ENCODE measurements around the gene SLC24A3.

The SLC24A3 gene

GRCh38 chr20:19272976-19273654 lies 60.7 kb downstream of the SLC24A3 start:
- no peak for DNase-seq

GRCh38 chr20:19274001-19274400 lies 61.6 kb downstream of the SLC24A3 start:
- DNase-seq, result no peak

DNA sequence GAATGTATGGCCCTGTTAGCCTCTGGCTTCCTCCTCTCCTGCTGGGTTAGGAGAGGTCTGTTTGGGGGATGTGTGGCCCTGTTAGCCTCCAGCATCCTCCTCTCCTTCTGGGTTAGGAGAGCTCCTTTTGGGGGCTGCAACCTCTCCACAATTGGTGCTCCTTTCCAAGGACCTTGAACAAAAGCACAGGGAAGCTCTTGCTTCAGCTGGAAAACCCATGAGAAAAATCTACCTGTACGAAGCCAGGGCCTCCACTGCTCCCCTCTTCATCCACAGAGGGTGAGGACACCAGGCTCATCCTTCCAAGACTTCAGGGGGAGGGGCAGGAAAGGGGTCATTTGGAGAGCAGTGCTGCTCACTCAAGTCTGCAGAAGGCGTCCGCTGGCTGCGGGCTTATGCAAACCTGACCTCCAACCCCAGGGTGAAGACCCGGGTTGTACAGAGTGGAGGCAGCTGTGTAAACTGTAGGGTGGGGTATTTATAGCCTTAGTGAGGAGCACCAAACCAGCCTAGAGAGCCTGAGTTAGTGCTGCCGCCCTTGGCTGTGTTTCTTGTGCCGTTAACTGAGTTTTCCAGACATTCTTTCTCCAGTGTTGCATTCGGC lies 62.1 kb downstream of the SLC24A3 start:
- no peak for DNase-seq

GRCh38 chr20:19275038-19275629 lies 62.7 kb downstream of the SLC24A3 start:
- no peak for DNase-seq

DNA sequence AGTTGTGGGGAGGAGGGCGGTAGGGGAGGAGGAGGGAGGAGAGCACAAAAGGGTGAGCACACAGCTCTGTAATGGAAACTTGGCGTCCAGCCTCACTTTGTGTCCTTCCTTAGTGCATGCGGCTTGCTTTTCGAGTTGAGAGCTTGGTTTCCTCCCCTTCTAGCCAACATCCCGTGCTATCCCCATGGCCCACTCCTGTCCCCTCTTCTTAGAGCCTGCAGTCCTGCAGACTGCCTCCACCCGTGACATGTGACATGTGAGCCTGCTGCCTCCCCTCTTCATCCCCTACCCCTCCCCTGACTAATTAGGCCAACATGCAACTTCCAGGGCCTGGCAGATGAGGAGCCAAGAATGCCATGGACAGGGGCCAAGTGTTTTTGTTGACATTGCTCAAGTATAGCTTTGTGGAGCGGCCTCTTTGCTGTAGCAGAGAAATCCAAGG lies 63.2 kb downstream of the SLC24A3 start:
- peak; percentile 13 to 15 for DNase-seq

- DNase-seq, result no peak
Measured at GRCh38 chr20:19277381-19277780, 64.9 kb downstream of the SLC24A3 start.

- no peak for DNase-seq
Measured at GRCh38 chr20:19283490-19284025, 71.1 kb downstream of the SLC24A3 start.

- DNase-seq, result no peak
Measured at GRCh38 chr20:19284400-19285178, 72.1 kb downstream of the SLC24A3 start.

DNA sequence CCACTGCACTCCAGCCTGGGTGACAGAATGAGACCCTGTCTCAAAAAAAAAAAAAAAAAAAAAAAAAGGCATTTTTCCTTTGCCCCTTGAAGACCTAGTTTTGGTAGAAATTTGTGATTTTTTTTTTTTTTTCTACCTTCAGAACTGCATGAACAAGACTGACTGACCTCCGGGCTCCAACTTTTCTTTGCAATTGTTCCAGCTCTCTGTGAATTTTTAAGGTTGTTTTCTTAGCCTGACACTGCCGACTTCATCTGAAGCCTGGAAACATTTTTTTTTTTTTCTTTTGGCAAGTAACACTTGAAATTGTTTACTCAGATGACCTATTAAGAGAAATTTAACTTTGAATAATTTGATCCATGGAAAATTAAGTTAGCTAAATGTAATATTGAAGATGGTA lies 73.0 kb downstream of the SLC24A3 start:
- no peak for DNase-seq

DNA sequence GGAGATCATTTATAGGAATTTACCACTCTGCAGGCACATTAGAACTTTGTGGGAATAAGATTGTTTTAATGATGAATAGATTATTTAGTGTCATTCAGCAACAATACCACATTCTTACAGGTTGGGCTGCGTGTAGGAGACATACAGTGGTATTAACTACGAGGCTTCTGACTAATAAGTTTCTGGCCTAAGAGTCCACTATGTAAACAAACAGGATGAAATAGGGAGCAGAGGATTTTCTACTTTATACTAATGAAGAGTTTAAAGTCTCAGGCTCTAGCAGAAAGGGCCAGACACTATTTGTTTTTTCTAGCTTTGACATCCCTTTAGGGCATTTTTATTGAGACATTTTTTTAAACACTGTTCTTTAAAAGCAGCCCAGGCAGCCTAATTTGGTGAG lies 75.6 kb downstream of the SLC24A3 start:
- no peak for DNase-seq

GRCh38 chr20:19288636-19289035 lies 76.2 kb downstream of the SLC24A3 start:
- DNase-seq, result no peak

DNA sequence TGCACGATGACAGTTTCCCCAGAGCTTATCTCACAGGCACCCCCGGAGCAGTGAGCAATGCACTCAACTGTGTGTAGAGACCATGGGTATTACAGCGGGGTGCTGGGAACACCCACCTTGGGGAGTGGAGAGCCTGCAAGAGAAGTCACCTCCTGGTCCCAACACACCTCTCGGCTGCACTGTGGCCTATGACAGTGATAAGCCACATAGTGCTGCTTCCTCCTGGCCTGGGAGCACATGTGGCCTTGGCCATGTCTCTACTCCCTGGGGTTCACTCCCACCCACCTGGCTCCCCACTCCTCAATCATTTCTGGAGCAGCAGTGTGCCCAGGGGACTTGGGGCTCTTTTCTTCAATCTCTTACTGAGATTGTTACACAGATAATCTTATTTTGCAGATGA lies 77.0 kb downstream of the SLC24A3 start:
- DNase-seq, result no peak

- DNase-seq, result no peak
Measured at GRCh38 chr20:19291024-19291817, 78.8 kb downstream of the SLC24A3 start.

GRCh38 chr20:19291818-19292132 lies 79.3 kb downstream of the SLC24A3 start:
- DNase-seq, result no peak

- no peak for DNase-seq
Measured at GRCh38 chr20:19292254-19292653, 79.8 kb downstream of the SLC24A3 start.

DNA sequence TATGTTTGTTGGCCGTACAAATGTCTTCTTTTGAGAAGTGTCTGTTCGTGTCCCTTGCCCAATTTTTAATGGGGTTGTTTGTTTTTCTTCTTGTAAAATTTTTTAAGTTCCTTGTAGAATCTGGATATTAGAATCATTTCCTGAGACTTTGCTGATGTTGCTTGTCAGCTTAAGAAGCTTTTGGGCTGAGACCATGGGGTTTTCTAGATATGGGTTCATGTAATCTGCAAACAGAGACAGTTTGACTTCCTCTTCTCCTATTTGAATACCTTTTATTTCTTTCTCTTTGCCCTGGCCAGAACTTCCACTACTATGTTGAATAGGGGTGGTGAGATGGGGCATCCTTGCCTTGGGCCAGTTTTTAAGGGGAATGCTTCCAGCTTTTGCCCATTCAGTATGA lies 82.6 kb downstream of the SLC24A3 start:
- DNase-seq, result no peak

DNA sequence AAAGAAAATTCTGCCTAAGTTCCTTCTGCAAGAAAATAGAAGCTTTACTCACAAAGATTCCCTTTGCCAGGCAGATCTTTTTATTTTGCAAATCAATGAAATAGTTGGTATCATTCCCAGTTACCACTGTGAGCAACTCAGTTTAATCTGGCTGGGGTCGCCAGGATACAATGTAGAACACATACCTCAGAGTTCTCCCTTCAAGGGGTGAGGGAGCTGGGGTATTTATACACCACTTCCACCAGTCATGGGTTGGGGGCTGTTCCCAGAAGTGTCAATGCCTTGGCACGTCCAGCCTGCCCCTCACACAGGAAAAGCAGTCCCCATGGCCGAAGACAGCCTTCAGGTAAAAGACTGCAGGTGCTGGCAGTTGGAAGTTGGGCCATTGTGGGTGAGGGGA lies 86.2 kb downstream of the SLC24A3 start:
- no peak for DNase-seq

DNA sequence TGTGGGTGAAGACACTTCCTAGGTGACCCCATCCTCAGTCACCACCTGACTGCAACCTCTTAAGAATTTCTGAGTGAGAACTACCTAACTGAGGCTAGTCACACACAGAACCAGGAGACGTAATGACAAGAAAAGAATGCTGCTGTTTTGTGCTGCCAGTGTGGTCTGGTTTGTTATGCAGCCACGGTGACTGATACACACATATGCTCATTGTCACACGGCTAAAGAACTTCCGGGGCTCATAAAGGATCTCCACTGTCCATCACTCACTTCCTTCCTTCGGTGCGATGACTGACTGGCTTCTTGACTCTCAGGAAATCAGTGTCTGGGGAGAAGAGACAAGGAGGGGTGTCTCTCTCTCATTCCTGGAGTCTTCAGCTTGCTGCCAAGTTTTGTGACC lies 88.0 kb downstream of the SLC24A3 start:
- no peak for DNase-seq

GRCh38 chr20:19301142-19301541 lies 88.7 kb downstream of the SLC24A3 start:
- no peak for DNase-seq

DNA sequence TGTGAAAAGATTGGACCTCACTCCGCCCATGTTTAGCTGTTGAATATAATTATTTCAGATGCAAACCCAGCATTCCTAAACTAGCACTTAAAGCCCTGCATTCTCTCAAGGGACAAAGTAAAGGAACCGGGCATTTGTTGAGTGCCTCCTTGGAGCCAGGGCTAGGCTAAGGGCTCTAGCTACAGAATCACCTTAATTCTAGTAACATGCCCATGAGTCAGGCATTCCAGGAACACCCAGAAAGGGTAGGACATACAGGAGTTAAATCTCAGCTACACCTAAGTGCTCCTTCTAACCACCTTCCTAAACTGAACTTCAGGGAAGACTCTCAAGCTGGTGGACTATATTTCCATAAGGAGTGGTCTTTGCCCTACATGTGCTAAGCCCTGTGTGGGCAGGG lies 89.4 kb downstream of the SLC24A3 start:
- DNase-seq, result no peak

DNA sequence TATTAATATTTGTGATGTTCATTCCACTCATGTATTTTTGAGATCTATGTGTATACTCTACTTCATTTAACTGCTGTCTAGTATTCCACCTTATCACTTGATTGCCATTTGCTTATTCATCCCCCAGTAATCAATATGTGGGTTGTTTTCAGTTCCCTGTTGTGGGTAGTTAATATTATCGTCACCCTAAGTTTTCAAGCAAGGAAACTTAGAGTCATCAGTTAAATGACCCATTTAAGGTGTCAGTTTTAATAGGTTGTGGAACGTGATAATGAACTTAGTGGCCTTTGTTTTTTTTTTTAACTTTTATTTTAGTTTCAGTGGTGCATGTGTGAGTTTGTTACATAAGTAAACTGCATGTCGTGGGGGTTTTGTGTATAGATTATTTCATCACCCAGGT lies 90.3 kb downstream of the SLC24A3 start:
- no peak for DNase-seq

DNA sequence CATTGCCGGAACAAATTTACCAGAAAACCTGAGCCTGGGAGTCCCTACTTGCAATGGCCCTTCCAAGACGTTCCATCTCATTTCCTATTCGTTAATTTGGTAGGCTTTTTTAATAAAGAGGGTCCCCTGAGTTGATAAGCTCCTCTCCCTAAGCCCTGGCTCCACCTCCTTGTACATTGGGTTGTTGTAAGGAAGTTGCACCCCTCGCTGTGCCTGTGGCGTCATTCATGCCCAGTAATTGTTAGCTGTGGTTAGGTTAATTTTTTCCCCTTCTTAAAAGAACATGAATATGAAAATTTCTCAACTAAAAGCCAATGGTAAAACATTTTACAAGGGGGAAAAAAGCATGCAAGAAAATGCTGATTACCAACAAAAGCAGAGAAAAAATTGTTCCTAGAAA lies 91.9 kb downstream of the SLC24A3 start:
- DNase-seq, result no peak

Measured in hippocampal formation (tissue), 2 donors.